GM18951 (cell line): ENCODE measurements around the gene CCSAP.
"Not testable (repeated sequence)": the region's sequence is repeated elsewhere in the genome, so short reads cannot be mapped to it uniquely, and the experiment has no call there.

Experiments used
- POLR2A ChIP-seq: IDR thresholded peaks from 4 replicates; pipeline ENCODE4 v1.6.1; 2011; ENCODE audit warnings: mild to moderate bottlenecking; ENCODE audit not compliant: insufficient read length, insufficient read depth; ENCODE audit errors: extremely low read depth
- in situ Hi-C: fragments of 300-500 bp; cut with MboI; formaldehyde crosslinking; loops from one replicate; pipeline ENCODE4 v1.12.0; 2022; ENCODE audit warnings: low sequenced_read_pairs, mixed read lengths, inconsistent platforms; ENCODE audit not compliant: unreplicated experiment

CCSAP gene

DNA sequence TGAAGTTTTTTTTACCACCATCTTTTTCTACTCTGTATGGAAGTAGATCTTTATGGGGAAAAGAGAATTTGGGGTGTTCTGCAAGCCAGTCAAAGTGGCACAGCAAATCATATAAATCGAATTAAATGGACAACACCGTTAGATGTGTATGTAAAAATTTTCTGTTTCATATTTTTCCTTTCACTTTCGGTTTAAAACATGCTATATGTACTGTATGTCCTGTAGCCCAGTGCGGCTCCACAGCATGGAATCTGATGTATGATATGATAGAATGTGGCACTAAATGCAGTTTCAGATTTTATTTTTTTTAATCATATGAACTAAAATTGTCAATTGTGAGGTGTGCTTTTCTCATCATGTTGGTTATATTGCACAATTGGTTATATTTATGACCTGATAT, 39.0 kb downstream of the CCSAP start:
- TF ChIP-seq POLR2A, result no peak
- in situ Hi-C loops, result no loop called here

DNA sequence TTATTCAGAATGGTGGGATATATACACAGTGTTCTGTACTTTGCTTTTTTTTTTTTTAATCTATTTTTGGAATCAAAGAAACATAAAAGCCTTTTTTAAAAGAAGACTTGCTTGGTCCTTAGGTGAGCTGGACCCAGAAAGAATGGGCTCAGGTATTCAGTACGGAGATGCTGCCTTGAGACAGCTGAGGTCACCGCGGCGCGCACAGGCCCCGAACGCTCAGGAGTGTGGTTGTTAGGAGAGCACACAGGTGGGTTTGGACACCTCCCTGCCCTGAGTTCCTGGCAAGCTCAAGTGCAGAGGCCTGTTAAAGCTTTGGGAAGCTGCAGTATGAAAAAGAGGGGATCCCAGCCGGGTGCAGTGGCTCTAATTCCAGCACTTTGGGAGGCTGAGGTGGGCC, 40.1 kb downstream of the CCSAP start:
- TF ChIP-seq POLR2A, result no peak
- in situ Hi-C loops, result no loop called here

DNA sequence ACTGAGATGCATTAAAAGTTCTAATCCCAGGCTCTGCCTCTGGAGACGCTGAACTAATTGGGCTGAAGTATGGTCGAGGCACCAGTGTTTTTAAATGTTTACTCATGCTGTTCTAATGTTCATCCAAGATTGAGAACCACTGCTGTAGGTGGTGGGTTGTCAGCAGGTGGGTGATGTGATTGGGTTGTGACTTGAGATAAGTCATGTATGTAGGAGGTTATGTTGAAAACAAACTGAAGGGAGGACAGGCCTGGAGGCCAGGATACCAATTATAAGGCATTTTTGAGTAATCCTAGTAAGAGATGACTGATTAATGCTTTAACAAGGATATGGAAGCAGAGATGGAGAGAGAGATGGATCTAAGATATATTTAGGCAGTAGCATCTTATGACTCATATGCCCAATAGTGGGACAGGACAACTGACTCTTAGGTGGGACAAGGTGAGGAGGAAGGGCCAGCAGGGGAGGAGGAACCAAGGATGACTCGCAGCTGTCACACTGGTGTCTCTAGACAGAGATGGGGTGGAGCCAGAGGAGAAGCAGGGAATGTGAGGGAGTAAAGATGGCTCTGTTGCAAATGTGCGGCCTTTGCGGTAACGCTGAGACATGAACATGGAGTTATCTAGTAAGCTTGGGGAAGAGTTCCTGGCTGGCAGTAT, 42.6 kb downstream of the CCSAP start:
- no peak for TF ChIP-seq POLR2A
- in situ Hi-C loops, result no loop called here

GRCh38 chr1:229298887-229299503, 43.9 kb downstream of the CCSAP start:
- in situ Hi-C loops, result no loop called here
- TF ChIP-seq POLR2A, result no peak

DNA sequence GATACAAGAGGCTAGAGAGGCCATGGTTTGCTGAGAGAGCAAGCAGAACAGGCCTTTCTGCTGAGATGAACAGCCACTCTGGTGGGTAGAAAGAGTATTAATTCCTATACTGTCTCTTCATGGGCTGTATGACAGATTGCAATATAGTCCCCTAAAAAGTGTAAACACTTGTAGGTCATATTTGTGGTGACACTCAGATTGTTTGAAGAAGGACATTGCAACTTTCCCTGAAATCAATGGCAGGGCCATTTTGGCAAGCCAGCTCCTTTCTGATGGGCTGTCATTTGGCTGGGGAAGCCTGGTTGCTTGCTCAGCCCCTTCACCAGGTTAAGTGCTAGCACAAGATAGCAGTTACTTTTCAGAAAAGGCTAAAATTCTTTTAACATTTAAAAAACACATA, 44.4 kb downstream of the CCSAP start:
- TF ChIP-seq POLR2A, result no peak
- in situ Hi-C loops, result no loop called here

DNA sequence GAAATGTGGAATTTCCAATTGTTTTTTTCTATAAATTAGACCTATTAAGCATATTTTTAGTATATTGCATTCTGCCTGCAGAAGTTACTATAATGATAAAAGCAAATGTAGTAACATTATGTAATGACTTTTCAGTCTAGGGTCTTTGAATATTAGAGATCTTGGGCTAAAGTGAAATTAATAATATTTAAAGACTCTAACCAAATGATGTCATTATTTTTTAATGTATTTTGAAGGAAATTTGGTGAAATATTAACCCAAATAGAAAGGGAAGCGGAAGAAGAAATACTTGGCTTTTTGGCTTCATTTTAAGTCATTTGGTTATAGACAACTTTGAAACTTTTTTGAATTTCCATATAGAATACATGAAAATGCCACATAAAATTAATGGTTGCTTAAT, 45.1 kb downstream of the CCSAP start:
- in situ Hi-C loops, result no loop called here
- TF ChIP-seq POLR2A, result no peak

DNA sequence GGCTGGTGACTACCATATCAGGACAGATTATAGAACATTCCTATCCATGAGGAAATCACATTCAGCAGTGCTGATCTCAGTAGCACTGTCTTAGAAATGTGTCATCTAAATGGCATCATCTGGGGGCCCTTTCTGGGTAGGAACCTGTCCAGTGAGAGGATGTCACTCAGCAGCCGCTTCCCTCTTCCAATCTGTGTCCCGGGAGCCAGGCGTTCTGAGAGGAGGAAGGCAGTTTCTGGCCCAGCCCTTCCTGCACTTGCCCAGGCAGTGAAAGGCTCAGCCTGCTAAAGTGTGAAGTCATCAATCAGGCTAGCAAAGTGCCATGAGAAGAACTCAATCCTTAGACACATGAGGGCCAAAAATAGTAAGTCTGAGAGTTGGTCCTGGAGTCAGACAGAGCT, 46.3 kb downstream of the CCSAP start:
- no peak for TF ChIP-seq POLR2A

DNA sequence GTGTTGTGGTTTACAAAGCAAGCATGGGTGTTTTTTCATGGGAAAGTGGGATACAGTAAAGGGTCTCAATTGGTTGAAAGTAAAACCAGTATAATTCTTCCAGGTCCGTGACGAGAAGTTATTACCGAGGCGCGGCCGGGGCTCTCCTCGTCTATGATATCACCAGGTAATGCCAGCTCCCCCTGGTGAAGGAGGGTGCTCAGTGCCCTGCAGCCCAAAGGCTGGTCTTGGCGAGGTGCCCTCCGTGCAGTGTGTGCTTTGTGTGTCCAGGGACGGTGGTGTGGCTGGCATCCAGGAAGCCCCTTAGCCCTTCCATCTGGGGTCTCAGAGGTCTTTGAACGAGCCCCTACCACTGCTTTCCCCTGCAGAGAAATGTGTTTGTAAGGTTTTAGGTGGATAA, 47.1 kb downstream of the CCSAP start:
- no peak for TF ChIP-seq POLR2A

More for the DNA sequence above, 46.3 kb downstream of the CCSAP start:
- in situ Hi-C loops, result no loop called here

GRCh38 chr1:229293528-229294204, 49.2 kb downstream of the CCSAP start:
- in situ Hi-C loops, result no loop called here
- TF ChIP-seq POLR2A, result no peak

More for the DNA sequence above, 47.1 kb downstream of the CCSAP start:
- in situ Hi-C loops, result no loop called here

DNA sequence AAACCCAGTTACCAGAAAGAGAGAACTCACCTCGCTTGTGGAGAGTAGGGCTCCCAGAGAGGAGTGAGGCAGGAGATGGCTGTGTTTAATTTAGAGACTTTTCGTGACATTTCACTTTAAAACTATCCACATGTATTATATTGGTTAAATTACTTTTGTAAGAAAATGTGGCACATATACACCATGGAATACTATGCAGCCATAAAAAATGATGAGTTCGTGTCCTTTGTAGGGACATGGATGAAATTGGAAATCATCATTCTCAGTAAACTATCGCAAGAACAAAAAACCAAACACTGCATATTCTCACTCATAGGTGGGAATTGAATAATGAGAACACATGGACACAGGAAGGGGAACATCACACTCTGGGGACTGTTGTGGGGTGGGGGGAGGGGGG, 51.2 kb downstream of the CCSAP start:
- in situ Hi-C loops, result not testable (repeated sequence)

DNA sequence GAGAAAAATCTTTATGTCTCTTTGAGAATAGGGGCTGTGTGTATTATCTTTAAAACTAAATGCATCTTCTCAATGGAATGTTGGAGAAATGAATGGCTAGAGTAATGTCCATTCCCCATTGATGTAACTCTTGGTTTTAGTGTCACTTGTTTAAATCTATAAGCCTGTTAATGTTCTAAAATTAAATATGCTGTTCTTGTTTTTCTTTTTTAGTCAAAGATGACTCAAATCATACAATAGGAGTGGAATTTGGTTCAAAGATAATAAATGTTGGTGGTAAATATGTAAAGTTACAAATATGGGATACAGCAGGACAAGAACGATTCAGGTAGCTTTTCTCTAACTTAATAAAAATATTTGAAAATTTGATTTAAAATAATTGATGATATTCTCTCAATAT, 54.3 kb downstream of the CCSAP start:
- no peak for TF ChIP-seq POLR2A
- in situ Hi-C loops, result no loop called here

DNA sequence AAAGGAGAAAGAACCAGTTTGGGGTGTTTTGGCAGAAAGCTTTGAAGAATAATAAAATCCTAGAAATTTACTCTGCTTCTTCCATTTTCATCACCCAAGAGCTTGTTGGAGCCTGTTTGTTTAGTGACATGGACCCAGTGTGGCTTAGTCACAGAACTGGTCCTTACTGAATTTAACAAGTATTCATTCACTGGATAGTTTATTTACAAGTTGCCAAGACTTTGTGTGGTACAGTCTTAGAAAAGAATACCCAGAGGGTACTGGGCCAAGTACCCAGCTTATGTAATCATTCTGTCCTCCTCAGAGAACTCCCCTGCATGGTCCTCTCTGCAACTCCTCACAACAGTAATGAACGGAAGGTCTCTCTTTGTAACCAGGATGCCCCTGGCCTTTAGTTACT, 55.6 kb downstream of the CCSAP start:
- in situ Hi-C loops, result no loop called here
- no peak for TF ChIP-seq POLR2A

GRCh38 chr1:229286099-229286766, 56.6 kb downstream of the CCSAP start:
- in situ Hi-C loops, result no loop called here
- TF ChIP-seq POLR2A, result no peak

DNA sequence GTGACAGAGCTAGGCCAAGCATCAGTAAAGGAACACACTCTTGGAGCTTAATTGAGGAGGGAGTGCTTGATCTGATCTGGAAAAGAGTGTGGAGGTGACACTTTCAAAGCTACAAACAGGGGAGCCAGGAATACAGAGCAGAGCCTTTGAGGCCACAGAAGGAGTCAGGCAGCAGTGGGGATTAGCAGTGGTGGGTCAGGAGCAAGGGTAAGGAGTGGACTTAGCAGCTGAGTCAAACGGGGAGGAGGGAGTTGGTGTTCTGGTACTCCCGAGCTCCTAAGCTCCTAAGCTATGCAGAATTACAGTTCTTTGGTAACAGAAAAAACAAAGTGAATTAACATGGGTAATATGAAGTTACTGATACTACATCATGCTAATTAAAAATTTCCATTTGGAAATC, 57.4 kb downstream of the CCSAP start:
- in situ Hi-C loops, result no loop called here
- no peak for TF ChIP-seq POLR2A
